GM10248 (cell line): Measurements from ENCODE around the gene KIF19.

Experiments
- CTCF ChIA-PET: fragments of 300-600 bp; sonication (Branson Sonifier 250); formaldehyde crosslinking; extraction: SDS; loops from one replicate; lab custom pipeline; 2021; ENCODE audit warnings: antibody characterized with exemption; lab: Yijun Ruan, JAX
- POLR2A ChIA-PET: fragments of 350-650 bp; sonication (Branson Sonifier 250); formaldehyde crosslinking; extraction: SDS; loops from one replicate; lab custom pipeline; 2020; ENCODE audit warnings: antibody characterized with exemption; lab: Yijun Ruan, JAX
- DNase-seq: peaks from one replicate; pipeline ENCODE4 v3.0.0; 2012; ENCODE audit errors: extremely low spot score
- TF ChIP-seq, protein P1 (sequence below): IDR thresholded peaks from 2 replicates; pipeline ENCODE4 v1.5.1; 2012; ENCODE audit warnings: mild to moderate bottlenecking, low read depth; ENCODE audit errors: extremely low read depth, missing control alignments, control extremely low read depth

The KIF19 gene

DNA sequence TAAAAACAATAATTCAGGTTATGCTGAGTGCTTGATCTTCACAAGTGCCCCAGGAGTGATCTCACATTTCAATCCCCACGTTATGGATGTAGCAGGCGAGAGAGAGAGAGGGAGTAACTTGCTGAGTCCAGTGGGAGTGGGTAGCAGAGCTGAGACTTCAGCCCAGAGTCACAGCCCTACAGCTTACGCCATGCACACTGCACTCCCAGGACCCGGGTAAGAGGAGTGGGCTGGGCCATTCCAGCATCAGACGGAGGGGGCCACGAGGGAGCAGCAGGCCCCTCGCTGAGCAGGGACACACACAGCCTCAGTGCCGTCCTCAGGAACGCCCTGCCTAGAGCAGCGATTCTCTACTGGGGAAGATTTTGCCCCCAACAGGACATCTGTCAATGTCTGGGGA is 9.8 kb upstream of the KIF19 start:
- TF ChIP-seq, protein P1, sequence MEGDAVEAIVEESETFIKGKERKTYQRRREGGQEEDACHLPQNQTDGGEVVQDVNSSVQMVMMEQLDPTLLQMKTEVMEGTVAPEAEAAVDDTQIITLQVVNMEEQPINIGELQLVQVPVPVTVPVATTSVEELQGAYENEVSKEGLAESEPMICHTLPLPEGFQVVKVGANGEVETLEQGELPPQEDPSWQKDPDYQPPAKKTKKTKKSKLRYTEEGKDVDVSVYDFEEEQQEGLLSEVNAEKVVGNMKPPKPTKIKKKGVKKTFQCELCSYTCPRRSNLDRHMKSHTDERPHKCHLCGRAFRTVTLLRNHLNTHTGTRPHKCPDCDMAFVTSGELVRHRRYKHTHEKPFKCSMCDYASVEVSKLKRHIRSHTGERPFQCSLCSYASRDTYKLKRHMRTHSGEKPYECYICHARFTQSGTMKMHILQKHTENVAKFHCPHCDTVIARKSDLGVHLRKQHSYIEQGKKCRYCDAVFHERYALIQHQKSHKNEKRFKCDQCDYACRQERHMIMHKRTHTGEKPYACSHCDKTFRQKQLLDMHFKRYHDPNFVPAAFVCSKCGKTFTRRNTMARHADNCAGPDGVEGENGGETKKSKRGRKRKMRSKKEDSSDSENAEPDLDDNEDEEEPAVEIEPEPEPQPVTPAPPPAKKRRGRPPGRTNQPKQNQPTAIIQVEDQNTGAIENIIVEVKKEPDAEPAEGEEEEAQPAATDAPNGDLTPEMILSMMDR = no peak
- ChIA-PET CTCF (no interaction called here), POLR2A (no interaction called here)
- no peak for DNase-seq

DNA sequence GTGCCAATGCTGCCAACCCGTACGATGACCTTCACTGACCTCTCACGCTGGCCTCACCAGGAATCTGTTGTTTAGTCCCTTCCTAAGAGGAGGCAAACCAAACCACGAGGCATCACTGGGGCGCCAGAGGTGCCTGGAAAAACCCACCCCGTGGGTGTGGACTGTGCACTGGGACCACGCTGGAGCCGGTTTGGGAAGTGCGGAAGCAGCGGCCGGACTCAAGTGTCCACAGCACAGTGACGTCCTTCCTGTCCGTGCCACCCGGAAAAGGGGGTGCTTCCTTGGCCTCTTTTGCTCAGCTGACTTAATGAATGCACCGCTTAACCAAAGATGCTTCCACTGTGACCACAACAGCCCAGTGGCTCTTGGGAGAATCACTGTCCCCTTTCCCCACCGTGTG is 9.0 kb upstream of the KIF19 start:
- CTCF ChIA-PET = no interaction called here

DNA sequence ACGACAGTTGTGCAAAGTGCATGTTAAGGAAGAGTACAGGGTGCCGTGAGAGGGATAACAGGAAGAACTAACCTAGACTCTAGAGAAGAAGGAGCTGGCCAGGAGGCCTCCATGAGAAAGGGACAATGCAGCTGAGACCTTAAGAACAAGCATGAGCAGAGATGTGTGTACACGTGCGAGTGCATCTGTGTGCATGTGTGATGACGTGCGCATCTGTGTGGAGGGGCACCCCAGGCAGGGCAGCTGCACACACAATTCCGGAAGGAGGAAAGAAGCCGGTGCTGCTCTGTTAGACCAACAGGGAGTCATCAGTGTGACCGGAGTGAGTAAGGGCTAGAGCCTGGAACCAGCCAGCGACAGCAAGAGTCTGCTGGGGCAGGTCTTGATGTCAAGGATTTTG is 7.6 kb upstream of the KIF19 start:
- CTCF ChIA-PET = no interaction called here
- DNase-seq = no peak
- TF ChIP-seq, protein P1 = no peak
- POLR2A ChIA-PET = no interaction called here

More for the DNA sequence above, 9.0 kb upstream of the KIF19 start:
- DNase-seq = no peak
- POLR2A ChIA-PET = no interaction called here
- TF ChIP-seq, protein P1 = no peak

DNA sequence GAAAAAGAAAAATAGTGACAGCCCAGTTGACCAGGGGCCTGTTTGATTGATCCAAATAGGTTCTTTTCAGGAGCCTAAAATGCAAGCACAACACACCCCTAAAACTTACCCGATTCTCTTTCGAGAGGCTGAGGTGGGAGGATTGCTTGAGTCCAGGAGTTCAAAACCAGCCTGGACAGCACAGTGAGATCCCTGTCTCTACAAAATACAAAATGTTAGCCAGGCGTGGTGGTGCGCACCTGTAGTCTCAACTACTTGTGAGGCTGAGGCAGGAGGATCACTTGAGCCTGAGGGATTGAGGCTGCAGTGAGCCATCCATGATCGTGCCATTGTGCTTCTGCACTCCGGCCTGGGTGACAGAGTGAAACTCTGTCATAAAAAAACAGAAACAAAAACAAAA is 1.5 kb upstream of the KIF19 start:
- TF ChIP-seq, protein P1 = no peak
- ChIA-PET POLR2A (no interaction called here), CTCF (interaction anchor here (1.4 kb wide), 1 partner anchor 26 kb away, joined by 5 read pairs; no protein-coding TSS in a partner anchor)
- no peak for DNase-seq

DNA sequence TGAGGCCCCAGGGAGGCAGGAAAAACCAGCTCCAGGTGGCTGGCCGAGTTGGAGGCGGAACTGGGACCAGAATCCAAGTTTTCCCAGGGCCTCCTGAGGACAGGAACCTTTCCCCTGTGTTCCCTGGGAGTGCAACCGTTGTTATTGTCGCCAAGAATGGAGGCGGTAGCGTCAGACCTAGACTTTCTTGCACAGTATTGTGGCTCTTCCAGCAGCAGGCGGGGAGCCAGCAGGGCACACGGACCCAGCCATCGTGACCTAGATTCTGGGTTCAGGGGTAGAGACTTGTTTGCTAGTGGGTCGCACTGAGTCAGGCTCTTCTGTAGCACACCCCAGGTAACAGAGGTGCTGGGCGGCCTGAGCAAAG is 667 bp upstream of the KIF19 start:
- DNase-seq = no peak
- ChIA-PET CTCF (no interaction called here), POLR2A (no interaction called here)
- TF ChIP-seq, protein P1 = no peak

DNA sequence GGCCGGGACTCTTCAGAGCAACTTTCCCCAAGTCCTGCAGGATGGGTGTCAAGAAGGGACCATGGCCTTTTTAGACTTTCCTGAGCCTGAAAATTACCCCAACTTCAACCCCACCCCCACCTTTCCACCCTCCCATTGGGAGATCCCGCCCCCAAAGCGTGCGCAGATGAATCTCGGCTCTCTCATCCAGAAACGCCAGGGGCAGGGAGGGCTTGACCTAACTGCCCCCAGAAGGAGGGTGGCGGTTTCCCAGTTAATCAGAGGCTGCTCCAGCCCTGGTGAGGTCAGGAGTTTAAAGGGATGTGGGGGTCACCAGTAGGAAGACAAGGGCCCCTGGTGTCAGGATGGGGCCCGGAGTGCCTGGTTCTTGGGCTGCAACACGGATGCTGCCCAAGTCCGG is 480 bp downstream of the KIF19 start:
- TF ChIP-seq, protein P1 = no peak
- CTCF ChIA-PET = no interaction called here
- POLR2A ChIA-PET = no interaction called here
- DNase-seq = no peak

DNA sequence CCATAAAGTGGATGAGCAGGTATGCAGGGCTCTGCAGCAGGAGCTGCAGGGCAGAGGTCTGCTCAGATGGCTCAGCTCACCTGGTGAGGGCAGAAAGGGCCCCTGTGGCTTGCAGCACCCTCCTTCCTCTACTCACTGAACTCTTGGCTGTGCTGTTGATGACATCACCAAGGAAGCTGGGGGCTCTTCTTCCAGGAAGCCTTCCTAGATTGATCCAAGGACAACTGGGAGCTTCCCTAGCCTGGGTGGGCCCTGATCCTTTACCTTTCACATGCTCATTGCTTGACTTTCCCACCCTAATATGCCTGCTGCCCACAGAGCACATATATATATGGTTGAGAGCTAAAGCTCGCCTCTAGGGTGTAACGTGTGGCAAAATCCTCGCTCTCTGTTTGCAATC is 2.5 kb downstream of the KIF19 start:
- TF ChIP-seq, protein P1 = no peak
- ChIA-PET CTCF (interaction anchor here (1.5 to 1.7 kb wide), 2 partner anchors 26 to 39 kb away, joined by 4 to 6 read pairs; no protein-coding TSS in a partner anchor), POLR2A (no interaction called here)
- DNase-seq = no peak
